IPS-20b (cell line): ENCODE measurements around the gene KRT71.

Experiments used
- H3K27ac ChIP-seq: one replicate; pipeline ENCODE4 v1.5.1; 2013; ENCODE audit warnings: low read length
- H3K27me3 ChIP-seq: 2 replicates; pipeline ENCODE4 v1.6.1; 2013; ENCODE audit warnings: mild to moderate bottlenecking, low read length, inconsistent platforms; ENCODE audit not compliant: insufficient read depth
- H3K36me3 ChIP-seq: 2 replicates; pipeline ENCODE4 v1.6.1; 2013; ENCODE audit warnings: low read depth, mild to moderate bottlenecking, inconsistent platforms, low read length, moderate library complexity; ENCODE audit not compliant: insufficient read depth
- H3K4me1 ChIP-seq: 2 replicates; pipeline ENCODE4 v1.6.1; 2013; ENCODE audit warnings: mild to moderate bottlenecking, control low read depth, inconsistent platforms, low read length, moderate library complexity; ENCODE audit not compliant: insufficient read depth
- H3K4me3 ChIP-seq: 2 replicates; pipeline ENCODE4 v1.5.1; 2013; ENCODE audit warnings: mild to moderate bottlenecking, low read length, inconsistent platforms
- H3K9ac ChIP-seq: 2 replicates; pipeline ENCODE4 v1.6.1; 2013; ENCODE audit warnings: low read depth, mild to moderate bottlenecking, inconsistent platforms, low read length, moderate library complexity
- H3K9me3 ChIP-seq: 2 replicates; pipeline ENCODE4 v1.6.1; 2013; ENCODE audit warnings: mild to moderate bottlenecking, low read depth, low read length, inconsistent platforms; ENCODE audit not compliant: insufficient read depth

Gene KRT71

DNA sequence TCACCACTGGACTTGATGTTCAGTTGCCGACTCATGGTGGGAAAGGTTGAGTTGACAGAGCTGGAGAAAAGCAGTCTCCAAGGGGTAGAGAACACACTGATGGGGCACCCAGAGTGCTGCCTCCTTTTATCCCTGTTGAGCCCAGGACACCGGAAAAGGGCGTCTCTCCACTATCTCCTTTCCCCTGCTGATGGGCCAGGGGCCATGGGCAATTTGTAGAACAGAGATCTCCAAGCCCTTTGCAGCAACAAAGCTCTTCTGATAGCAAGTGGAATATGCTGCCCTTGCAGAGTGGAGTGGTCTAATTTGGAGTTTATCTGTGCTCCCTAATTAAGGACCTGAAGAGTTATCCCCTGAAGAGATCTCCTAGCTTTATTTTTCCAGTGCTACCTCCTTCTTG is 20.8 kb upstream of the KRT71 start, which contains the start of gene KRT74:
Gene KRT74 (minus strand): TSS at position 101 of the 400 bp plus-strand sequence. CDS start 66 bp downstream, at position 35.
- no peaks in the 10 kb centered on the region for H3K27me3 ChIP-seq
- H3K36me3 ChIP-seq, result no peaks in the 10 kb centered on the region
- no peak within 1 kb of the TSS for H3K9ac ChIP-seq
- H3K4me3 ChIP-seq, result no peak within 1 kb of the TSS
- H3K4me1 ChIP-seq, result no peaks in the 10 kb centered on the region
- H3K9me3 ChIP-seq, result no peaks in the 10 kb centered on the region
- no peak within 1 kb of the TSS for H3K27ac ChIP-seq

DNA sequence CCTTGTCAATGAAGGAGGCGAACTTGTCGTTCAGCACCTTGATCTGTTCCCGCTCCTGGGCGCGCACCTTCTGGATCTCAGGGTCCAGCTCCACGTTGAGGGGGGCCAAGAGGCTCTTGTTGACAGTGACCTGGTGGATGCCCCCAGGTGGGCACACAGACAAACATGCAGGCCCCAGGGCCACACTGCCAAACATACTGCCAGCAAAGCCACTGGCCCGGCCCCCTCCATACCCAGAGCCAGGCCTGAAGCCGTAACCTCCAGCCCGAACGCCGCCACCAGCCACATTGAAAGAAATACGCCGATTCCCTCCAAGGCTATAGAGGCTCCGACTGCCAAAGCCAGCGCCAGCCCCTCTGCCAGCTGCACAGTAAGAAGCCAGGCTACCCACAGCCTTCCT is 20.4 kb upstream of the KRT71 start:
- no peak overlapping the region for H3K9ac ChIP-seq
- H3K36me3 ChIP-seq, result no peaks in the 10 kb centered on the region
- H3K4me3 ChIP-seq, result no peak overlapping the region
- no peaks in the 10 kb centered on the region for H3K27me3 ChIP-seq
- no peaks in the 10 kb centered on the region for H3K4me1 ChIP-seq
- H3K27ac ChIP-seq, result no peak overlapping the region
- no peaks in the 10 kb centered on the region for H3K9me3 ChIP-seq

- H3K9me3 ChIP-seq, result no peaks in the 10 kb centered on the region
- H3K4me3 ChIP-seq, result no peak overlapping the region
- no peaks in the 10 kb centered on the region for H3K36me3 ChIP-seq
- no peak overlapping the region for H3K9ac ChIP-seq
- no peaks in the 10 kb centered on the region for H3K4me1 ChIP-seq
- no peaks in the 10 kb centered on the region for H3K27me3 ChIP-seq
- H3K27ac ChIP-seq, result no peak overlapping the region
Measured at GRCh38 chr12:52570511-52570910, 17.6 kb upstream of the KRT71 start.

DNA sequence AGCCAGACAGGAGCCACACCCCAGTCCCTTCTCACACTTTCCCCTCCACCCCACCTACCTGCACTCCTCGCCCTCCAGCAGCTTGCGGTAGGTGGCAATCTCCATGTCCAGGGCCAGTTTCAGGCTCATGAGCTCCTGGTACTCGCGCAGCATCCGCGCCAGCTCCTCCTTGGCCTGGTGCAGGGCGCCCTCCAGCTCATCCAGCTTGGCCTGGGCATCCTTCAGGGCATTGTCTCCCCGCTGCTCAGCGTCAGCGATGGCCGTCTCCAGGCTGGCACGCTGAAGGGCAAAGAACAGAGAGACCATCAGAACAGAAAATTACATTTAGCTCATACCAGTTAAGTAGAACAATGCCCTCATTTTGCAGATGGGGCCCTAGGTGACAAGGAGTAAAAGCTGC is 15.2 kb upstream of the KRT71 start:
- Histone ChIP-seq H3K9me3 (no peaks in the 10 kb centered on the region), H3K4me3 (no peak overlapping the region), H3K9ac (no peak overlapping the region), H3K36me3 (no peaks in the 10 kb centered on the region), H3K4me1 (no peaks in the 10 kb centered on the region), H3K27ac (no peak overlapping the region), H3K27me3 (no peaks in the 10 kb centered on the region)

DNA sequence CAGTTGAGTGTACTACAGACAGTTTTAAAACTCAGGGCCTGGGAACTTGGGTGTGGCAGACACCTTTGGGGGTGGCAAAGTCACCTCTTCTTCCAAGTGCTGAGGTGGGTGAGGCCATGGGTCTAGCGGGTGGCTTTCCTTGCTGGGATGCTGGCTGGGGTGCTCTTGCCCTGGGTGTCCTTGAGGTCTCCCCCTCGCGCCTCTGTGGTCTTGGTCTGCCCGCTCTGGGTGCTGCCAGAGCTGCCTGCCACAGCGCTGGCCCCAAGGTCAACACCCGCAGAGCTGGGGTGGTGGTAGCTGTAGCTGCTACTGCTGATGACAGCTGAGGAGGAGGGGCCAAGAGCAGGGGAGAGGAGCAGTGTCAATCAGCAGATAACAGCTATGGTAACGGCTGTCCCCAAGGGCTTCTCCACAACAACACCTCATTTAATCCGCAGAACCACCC is 13.9 kb upstream of the KRT71 start:
- H3K9me3 ChIP-seq, result no peaks in the 10 kb centered on the region
- no peak overlapping the region for H3K9ac ChIP-seq
- no peaks in the 10 kb centered on the region for H3K36me3 ChIP-seq
- H3K27me3 ChIP-seq, result no peaks in the 10 kb centered on the region
- no peaks in the 10 kb centered on the region for H3K4me1 ChIP-seq
- H3K27ac ChIP-seq, result no peak overlapping the region
- no peak overlapping the region for H3K4me3 ChIP-seq

- Histone ChIP-seq H3K9me3 (no peaks in the 10 kb centered on the region), H3K9ac (no peak overlapping the region), H3K27me3 (no peaks in the 10 kb centered on the region), H3K36me3 (no peaks in the 10 kb centered on the region), H3K4me3 (no peak overlapping the region), H3K27ac (no peak overlapping the region), H3K4me1 (no peaks in the 10 kb centered on the region)
Measured at GRCh38 chr12:52564582-52564981, 11.6 kb upstream of the KRT71 start.

DNA sequence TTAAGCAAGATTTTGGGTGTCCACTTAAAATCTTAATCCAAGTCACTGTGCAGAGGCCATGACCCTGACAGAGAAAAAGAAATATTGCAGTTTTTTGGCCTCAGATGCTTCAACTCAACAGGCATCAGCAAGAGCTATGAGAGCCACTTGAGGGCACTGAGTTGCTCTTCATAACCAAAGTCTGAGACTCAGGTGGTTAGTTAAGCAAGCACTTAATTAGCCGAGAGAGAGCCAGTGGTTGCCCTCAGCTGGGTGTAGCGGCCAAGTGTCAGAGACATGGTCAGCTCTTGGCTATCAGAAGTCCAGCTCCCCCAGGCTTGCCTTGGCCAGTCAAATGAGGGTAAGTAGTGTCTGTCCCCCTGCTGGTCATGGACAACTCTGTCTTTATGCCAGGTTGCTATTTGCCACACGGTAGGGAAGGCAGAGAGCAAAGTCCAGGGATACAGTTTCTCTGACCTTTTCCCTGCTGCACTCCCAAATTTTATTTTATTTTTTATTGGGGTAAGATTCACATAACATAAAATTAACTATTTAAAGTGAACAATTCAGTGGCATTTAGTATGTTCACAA is 9.0 kb upstream of the KRT71 start:
- Histone ChIP-seq H3K4me3 (no peak overlapping the region), H3K9ac (no peak overlapping the region), H3K4me1 (no peaks in the 10 kb centered on the region), H3K36me3 (no peaks in the 10 kb centered on the region), H3K27me3 (no peaks in the 10 kb centered on the region), H3K27ac (no peak overlapping the region), H3K9me3 (no peaks in the 10 kb centered on the region)

GRCh38 chr12:52559979-52560378 is 7.0 kb upstream of the KRT71 start:
- Histone ChIP-seq H3K4me3 (no peak overlapping the region), H3K36me3 (no peaks in the 10 kb centered on the region), H3K4me1 (no peaks in the 10 kb centered on the region), H3K27ac (no peak overlapping the region), H3K27me3 (no peaks in the 10 kb centered on the region), H3K9ac (no peak overlapping the region), H3K9me3 (no peaks in the 10 kb centered on the region)

GRCh38 chr12:52558781-52559445 is 6.0 kb upstream of the KRT71 start:
- Histone ChIP-seq H3K27me3 (no peaks in the 10 kb centered on the region), H3K36me3 (no peaks in the 10 kb centered on the region), H3K27ac (no peak overlapping the region), H3K4me3 (no peak overlapping the region), H3K4me1 (no peaks in the 10 kb centered on the region), H3K9ac (no peak overlapping the region), H3K9me3 (no peaks in the 10 kb centered on the region)

GRCh38 chr12:52557476-52557875 is 4.5 kb upstream of the KRT71 start:
- Histone ChIP-seq H3K36me3 (no peaks in the 10 kb centered on the region), H3K4me1 (no peaks in the 10 kb centered on the region), H3K9me3 (no peaks in the 10 kb centered on the region), H3K9ac (no peak overlapping the region), H3K4me3 (no peak overlapping the region), H3K27ac (no peak overlapping the region), H3K27me3 (no peaks in the 10 kb centered on the region)

GRCh38 chr12:52555577-52555976 is 2.6 kb upstream of the KRT71 start:
- H3K9ac ChIP-seq, result no peak overlapping the region
- H3K4me1 ChIP-seq, result no peaks in the 10 kb centered on the region
- no peak overlapping the region for H3K4me3 ChIP-seq
- H3K36me3 ChIP-seq, result no peaks in the 10 kb centered on the region
- H3K9me3 ChIP-seq, result no peaks in the 10 kb centered on the region
- H3K27me3 ChIP-seq, result no peaks in the 10 kb centered on the region
- no peak overlapping the region for H3K27ac ChIP-seq

DNA sequence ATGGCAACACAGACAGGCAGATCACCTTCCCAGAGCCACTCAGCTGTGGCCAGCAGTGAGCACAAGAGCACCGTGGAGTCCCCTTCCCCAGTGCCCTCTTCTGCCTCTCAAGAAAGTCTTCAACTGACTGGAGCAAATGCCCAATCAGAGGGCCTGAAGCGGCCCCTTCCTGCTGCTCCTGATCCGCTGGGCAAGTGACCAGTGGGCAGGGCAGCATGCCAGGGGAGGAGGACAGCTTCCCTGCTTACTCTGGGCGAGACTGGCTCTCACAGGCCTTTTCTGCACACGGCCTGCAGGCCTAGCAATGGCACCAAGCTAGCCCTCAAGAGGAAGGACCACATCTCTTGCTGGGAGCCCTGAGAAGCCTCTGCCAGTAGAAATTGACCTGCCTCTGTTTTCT is 890 bp downstream of the KRT71 start:
- no peak overlapping the region for H3K4me3 ChIP-seq
- H3K4me1 ChIP-seq, result no peaks in the 10 kb centered on the region
- H3K36me3 ChIP-seq, result no peaks in the 10 kb centered on the region
- no peak overlapping the region for H3K9ac ChIP-seq
- no peak overlapping the region for H3K27ac ChIP-seq
- H3K27me3 ChIP-seq, result no peaks in the 10 kb centered on the region
- H3K9me3 ChIP-seq, result no peaks in the 10 kb centered on the region
